NCI-H1105 (cell line): ENCODE data around the gene FZD4.
A peak's percentile ranks its signal among the peaks of the same experiment; 100 is the strongest.
"Not testable (repeated sequence)": the region's sequence is repeated elsewhere in the genome, so short reads cannot be mapped to it uniquely, and the experiment has no call there.

Source experiments
- DNase-seq: peaks from one replicate; lab custom pipeline; 2025; lab: John Stamatoyannopoulos, UW

The FZD4 gene

GRCh38 chr11:86938203-86938899 is 16.8 kb downstream of the FZD4 start:
- DNase-seq = no peak

- not testable (repeated sequence) for DNase-seq
These were observed 17.9 kb downstream of the FZD4 start for GRCh38 chr11:86937193-86937806.

GRCh38 chr11:86934926-86935579 is 20.1 kb downstream of the FZD4 start:
- no peak for DNase-seq

- no peak for DNase-seq
These were observed 20.7 kb downstream of the FZD4 start for GRCh38 chr11:86934582-86934900.

- DNase-seq = no peak
These were observed 21.2 kb downstream of the FZD4 start for GRCh38 chr11:86933891-86934581.

GRCh38 chr11:86932924-86933875 is 22.0 kb downstream of the FZD4 start:
- DNase-seq = no peak

GRCh38 chr11:86932259-86932585 is 23.0 kb downstream of the FZD4 start:
- no peak for DNase-seq

GRCh38 chr11:86931548-86932258 is 23.5 kb downstream of the FZD4 start:
- DNase-seq = peak; percentile 1

- DNase-seq = no peak
These were observed 24.1 kb downstream of the FZD4 start for GRCh38 chr11:86930957-86931547.

- DNase-seq = no peak
These were observed 28.2 kb downstream of the FZD4 start for GRCh38 chr11:86926975-86927374.

- no peak for DNase-seq
These were observed 31.0 kb downstream of the FZD4 start for GRCh38 chr11:86923999-86924766.

- no peak for DNase-seq
These were observed 33.0 kb downstream of the FZD4 start for GRCh38 chr11:86922225-86922624.

GRCh38 chr11:86919557-86920210 is 35.5 kb downstream of the FZD4 start:
- peak; percentile 53 for DNase-seq

GRCh38 chr11:86918973-86919372 is 36.2 kb downstream of the FZD4 start:
- no peak for DNase-seq

- no peak for DNase-seq
These were observed 36.7 kb downstream of the FZD4 start for GRCh38 chr11:86918496-86918895.

GRCh38 chr11:86917589-86917988 is 37.6 kb downstream of the FZD4 start:
- DNase-seq = no peak

- DNase-seq = no peak
These were observed 38.9 kb downstream of the FZD4 start for GRCh38 chr11:86916330-86916729.

- not testable (repeated sequence) for DNase-seq
These were observed 39.3 kb downstream of the FZD4 start for GRCh38 chr11:86915850-86916249.

GRCh38 chr11:86914865-86915519 is 40.2 kb downstream of the FZD4 start:
- no peak for DNase-seq
